OCI-LY7 (cell line): ENCODE measurements around the gene GOLGA6L26.
"Not testable (repeated sequence)": the region's sequence is repeated elsewhere in the genome, so short reads cannot be mapped to it uniquely, and the experiment has no call there.

Experiments
- EZH2phosphoT487 ChIP-seq: fragments of 200-600 bp; sonication (generic); IDR thresholded peaks from 2 replicates; pipeline ENCODE4 v1.6.1; 2018; ENCODE audit warnings: low read depth, borderline replicate concordance, mild to moderate bottlenecking, mixed run types, antibody characterized with exemption, low read length, moderate library complexity, mixed read lengths
- TF ChIP-seq, protein P1 (sequence below): fragments of 200-600 bp; sonication (generic); conservative IDR thresholded peaks from 2 replicates; pipeline ENCODE4 v1.5.1; 2014; ENCODE audit warnings: mild to moderate bottlenecking, antibody characterized with exemption, low read length, moderate library complexity, mixed read lengths

DNA sequence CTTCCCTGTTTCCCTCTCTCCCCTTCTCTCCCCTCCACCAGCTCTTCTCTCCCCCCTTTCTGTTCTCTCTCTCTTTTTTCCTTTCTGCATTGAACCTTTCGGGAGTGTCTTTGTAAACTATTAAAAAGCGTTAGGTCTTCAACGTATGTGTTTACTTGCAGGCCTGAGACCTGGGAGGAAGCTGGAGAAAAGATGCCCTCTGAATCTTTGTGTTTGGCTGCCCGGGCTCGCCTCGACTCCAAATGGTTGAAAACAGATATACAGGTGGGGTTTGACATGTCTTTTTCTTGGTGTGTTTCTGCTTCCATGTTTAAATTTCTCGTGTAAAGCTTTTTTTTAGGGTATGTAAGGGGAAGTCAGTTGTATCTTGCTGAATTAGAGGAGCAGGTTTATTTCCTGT lies 29.7 kb downstream of the GOLGA6L26 start:
- TF ChIP-seq, protein P1, sequence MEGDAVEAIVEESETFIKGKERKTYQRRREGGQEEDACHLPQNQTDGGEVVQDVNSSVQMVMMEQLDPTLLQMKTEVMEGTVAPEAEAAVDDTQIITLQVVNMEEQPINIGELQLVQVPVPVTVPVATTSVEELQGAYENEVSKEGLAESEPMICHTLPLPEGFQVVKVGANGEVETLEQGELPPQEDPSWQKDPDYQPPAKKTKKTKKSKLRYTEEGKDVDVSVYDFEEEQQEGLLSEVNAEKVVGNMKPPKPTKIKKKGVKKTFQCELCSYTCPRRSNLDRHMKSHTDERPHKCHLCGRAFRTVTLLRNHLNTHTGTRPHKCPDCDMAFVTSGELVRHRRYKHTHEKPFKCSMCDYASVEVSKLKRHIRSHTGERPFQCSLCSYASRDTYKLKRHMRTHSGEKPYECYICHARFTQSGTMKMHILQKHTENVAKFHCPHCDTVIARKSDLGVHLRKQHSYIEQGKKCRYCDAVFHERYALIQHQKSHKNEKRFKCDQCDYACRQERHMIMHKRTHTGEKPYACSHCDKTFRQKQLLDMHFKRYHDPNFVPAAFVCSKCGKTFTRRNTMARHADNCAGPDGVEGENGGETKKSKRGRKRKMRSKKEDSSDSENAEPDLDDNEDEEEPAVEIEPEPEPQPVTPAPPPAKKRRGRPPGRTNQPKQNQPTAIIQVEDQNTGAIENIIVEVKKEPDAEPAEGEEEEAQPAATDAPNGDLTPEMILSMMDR, result not testable (repeated sequence)
- TF ChIP-seq EZH2phosphoT487, result not testable (repeated sequence)
